ENCODE data around the gene TSFM.

The TSFM gene

GRCh38 chr12:57760347-57760982 lies 22.1 kb upstream of the TSFM start:
- no peak for TF ChIP-seq CTCF (IDR thresholded peaks at IDR 0.05; ENCODE audit: low read depth, low read length)
- no peak for DNase-seq (ENCODE audit: extremely low read depth, low read depth)

- DNase-seq (ENCODE audit: extremely low read depth, low read depth), result no peak
- no peak for TF ChIP-seq CTCF (IDR thresholded peaks at IDR 0.05; ENCODE audit: low read depth, low read length)
Observed at GRCh38 chr12:57761391-57761998, 21.1 kb upstream of the TSFM start.

- TF ChIP-seq CTCF (IDR thresholded peaks at IDR 0.05; ENCODE audit: low read depth, low read length), result no peak
- no peak for DNase-seq (ENCODE audit: extremely low read depth, low read depth)
Observed at GRCh38 chr12:57762463-57762862, 20.1 kb upstream of the TSFM start.

GRCh38 chr12:57763881-57764661 lies 18.5 kb upstream of the TSFM start:
- DNase-seq (ENCODE audit: extremely low read depth, low read depth), result no peak
- no peak for TF ChIP-seq CTCF (IDR thresholded peaks at IDR 0.05; ENCODE audit: low read depth, low read length)

- DNase-seq (ENCODE audit: extremely low read depth, low read depth), result no peak
- TF ChIP-seq CTCF (IDR thresholded peaks at IDR 0.05; ENCODE audit: low read depth, low read length), result no peak
Observed at GRCh38 chr12:57764662-57765002, 18.0 kb upstream of the TSFM start.

- peak; percentile 37 for TF ChIP-seq CTCF (IDR thresholded peaks at IDR 0.05; ENCODE audit: low read depth, low read length)
- no peak for DNase-seq (ENCODE audit: extremely low read depth, low read depth)
Observed at GRCh38 chr12:57765003-57765697, 17.4 kb upstream of the TSFM start.

Data from AG09319 (cell line).